Inferior parietal cortex (tissue), 1 donor: ENCODE data around the gene KCTD16.
A peak's percentile ranks its signal among the peaks of the same experiment; 100 is the strongest.

Experiments used
- DNase-seq: peaks from one replicate; pipeline ENCODE4 v3.0.0-alpha.2; 2016; ENCODE audit errors: extremely low spot score

KCTD16 gene

GRCh38 chr5:144166696-144167095 lies 4.0 kb upstream of the KCTD16 start:
- DNase-seq = no peak

- DNase-seq = no peak
Observed at GRCh38 chr5:144167998-144168397, 2.7 kb upstream of the KCTD16 start.

GRCh38 chr5:144169904-144170275 lies 783 bp upstream of the KCTD16 start:
- no peak for DNase-seq

GRCh38 chr5:144173766-144174165 lies 3.1 kb downstream of the KCTD16 start:
- no peak for DNase-seq

- no peak for DNase-seq
Observed at GRCh38 chr5:144177548-144177947, 6.9 kb downstream of the KCTD16 start.

- no peak for DNase-seq
Observed at GRCh38 chr5:144179226-144179625, 8.6 kb downstream of the KCTD16 start.

GRCh38 chr5:144183254-144183889 lies 12.7 kb downstream of the KCTD16 start:
- DNase-seq = peak; percentile 64

GRCh38 chr5:144187699-144188294 lies 17.1 kb downstream of the KCTD16 start:
- DNase-seq = no peak

GRCh38 chr5:144189800-144190429 lies 19.2 kb downstream of the KCTD16 start:
- DNase-seq = no peak

- DNase-seq = no peak
Observed at GRCh38 chr5:144191531-144191930, 20.9 kb downstream of the KCTD16 start.

GRCh38 chr5:144191998-144192397 lies 21.3 kb downstream of the KCTD16 start:
- peak; percentile 32 for DNase-seq

- DNase-seq = no peak
Observed at GRCh38 chr5:144192661-144193060, 22.0 kb downstream of the KCTD16 start.

- DNase-seq = no peak
Observed at GRCh38 chr5:144194144-144194543, 23.5 kb downstream of the KCTD16 start.

GRCh38 chr5:144195448-144195847 lies 24.8 kb downstream of the KCTD16 start:
- no peak for DNase-seq

GRCh38 chr5:144196612-144197011 lies 25.9 kb downstream of the KCTD16 start:
- DNase-seq = no peak

- DNase-seq = no peak
Observed at GRCh38 chr5:144198386-144198785, 27.7 kb downstream of the KCTD16 start.

- no peak for DNase-seq
Observed at GRCh38 chr5:144201588-144201987, 30.9 kb downstream of the KCTD16 start.

- peak; percentile 51 for DNase-seq
Observed at GRCh38 chr5:144202072-144202471, 31.4 kb downstream of the KCTD16 start.

GRCh38 chr5:144202726-144203125 lies 32.1 kb downstream of the KCTD16 start:
- DNase-seq = no peak

- peak; percentile 85 for DNase-seq
Observed at GRCh38 chr5:144203750-144204596, 33.3 kb downstream of the KCTD16 start.

- peak; percentile 32 for DNase-seq
Observed at GRCh38 chr5:144205141-144205551, 34.5 kb downstream of the KCTD16 start.

- peak; percentile 22 for DNase-seq
Observed at GRCh38 chr5:144206141-144206540, 35.5 kb downstream of the KCTD16 start.
